Neural progenitor cell (in vitro differentiated cells): ENCODE measurements around the gene BUB1.

Source experiments
- EZH2phosphoT487 ChIP-seq: fragments of 200-600 bp; sonication (generic); IDR thresholded peaks from 2 replicates; pipeline ENCODE4 v1.6.1; 2017; ENCODE audit warnings: antibody characterized with exemption
- TF ChIP-seq, protein P1 (sequence below): fragments of 200-600 bp; sonication (generic); IDR thresholded peaks from 2 replicates; pipeline ENCODE4 v1.5.1; 2017; ENCODE audit warnings: antibody characterized with exemption, mild to moderate bottlenecking

DNA sequence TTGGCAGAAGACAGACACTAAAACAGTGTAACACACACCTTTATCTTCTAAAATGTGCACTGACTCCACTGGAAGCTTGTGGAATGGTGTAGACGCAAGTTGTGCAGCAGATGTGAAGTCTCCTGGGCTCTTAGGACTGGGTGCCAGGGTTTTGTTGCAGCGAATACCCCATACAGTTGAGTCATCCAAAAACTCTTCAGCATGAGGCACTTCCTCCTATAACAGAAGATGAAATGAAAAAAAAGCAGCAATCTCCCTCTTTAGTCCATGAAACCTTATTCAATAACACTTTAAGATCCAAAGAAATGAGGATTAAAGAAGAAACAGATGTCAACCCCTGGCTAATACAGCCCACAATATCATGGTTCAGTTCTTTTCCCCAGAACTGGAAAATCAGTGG is 22.2 kb downstream of the BUB1 start:
- TF ChIP-seq, protein P1, sequence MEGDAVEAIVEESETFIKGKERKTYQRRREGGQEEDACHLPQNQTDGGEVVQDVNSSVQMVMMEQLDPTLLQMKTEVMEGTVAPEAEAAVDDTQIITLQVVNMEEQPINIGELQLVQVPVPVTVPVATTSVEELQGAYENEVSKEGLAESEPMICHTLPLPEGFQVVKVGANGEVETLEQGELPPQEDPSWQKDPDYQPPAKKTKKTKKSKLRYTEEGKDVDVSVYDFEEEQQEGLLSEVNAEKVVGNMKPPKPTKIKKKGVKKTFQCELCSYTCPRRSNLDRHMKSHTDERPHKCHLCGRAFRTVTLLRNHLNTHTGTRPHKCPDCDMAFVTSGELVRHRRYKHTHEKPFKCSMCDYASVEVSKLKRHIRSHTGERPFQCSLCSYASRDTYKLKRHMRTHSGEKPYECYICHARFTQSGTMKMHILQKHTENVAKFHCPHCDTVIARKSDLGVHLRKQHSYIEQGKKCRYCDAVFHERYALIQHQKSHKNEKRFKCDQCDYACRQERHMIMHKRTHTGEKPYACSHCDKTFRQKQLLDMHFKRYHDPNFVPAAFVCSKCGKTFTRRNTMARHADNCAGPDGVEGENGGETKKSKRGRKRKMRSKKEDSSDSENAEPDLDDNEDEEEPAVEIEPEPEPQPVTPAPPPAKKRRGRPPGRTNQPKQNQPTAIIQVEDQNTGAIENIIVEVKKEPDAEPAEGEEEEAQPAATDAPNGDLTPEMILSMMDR: no peak
- TF ChIP-seq EZH2phosphoT487: no peak
